ENCODE measurements around the gene LIPT2. TPM values are rescaled to one million over a fixed set of nuclear protein-coding genes. Genes with fewer than 3 reads are reported as not detected.

LIPT2 gene
- total RNA-seq, 1 experiment from 2014 or later: 5.8 TPM

DNA sequence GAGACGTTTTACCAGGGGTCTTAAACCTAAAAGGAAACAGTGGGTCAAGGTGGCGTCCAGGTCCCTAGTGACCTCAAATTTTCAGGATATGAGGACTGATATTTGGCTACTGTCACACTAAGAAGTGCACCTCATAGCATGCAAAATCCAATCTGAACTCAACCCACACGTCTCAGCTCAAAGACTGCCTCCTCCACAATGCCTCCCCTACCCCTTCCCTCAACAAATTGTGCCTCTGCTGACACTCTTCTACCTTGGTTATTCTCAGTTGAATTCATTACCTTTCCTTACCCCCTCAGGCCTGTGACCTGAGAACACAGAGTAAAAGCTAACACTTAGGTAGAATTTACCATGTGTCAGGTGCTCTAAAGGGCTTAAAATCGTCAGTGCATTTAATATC, 12.4 kb upstream of the LIPT2 start:
- Histone ChIP-seq H3K4me1 (replicated peaks; ENCODE audit: insufficient read depth) (no peaks in the 10 kb centered on the region), H3F3A (ENCODE audit: insufficient read depth, low read depth) (no peaks in the 10 kb centered on the region), H3K27me3 (ENCODE audit: insufficient read depth, low read depth) (no peaks in the 10 kb centered on the region), H3K79me2 (ENCODE audit: low read depth) (no peaks in the 10 kb centered on the region), H3K9me2 (ENCODE audit: insufficient read depth) (no peaks in the 10 kb centered on the region), H3K4me2 (no peak overlapping the region), H3K36me3 (ENCODE audit: low read depth) (no peaks in the 10 kb centered on the region), H3K9me3 (ENCODE audit: insufficient read depth, low read depth) (peaks cover 14% of the 10 kb centered on the region), H3K27ac (no peak overlapping the region), H4K20me1 (ENCODE audit: insufficient read depth) (no peaks in the 10 kb centered on the region), H2AFZ (no peak overlapping the region), H3K4me3 (no peak overlapping the region)
- TF ChIP-seq EZH2 (IDR thresholded peaks at IDR 0.05; ENCODE audit: low read depth) (no peak), CTCF (conservative IDR thresholded peaks at IDR 0.05) (no peak)
- POLR2A ChIA-PET (ENCODE audit: unreplicated experiment): interaction anchor here (0.7 kb wide), 1 partner anchor 65 kb away, joined by 3 read pairs; no protein-coding TSS in a partner anchor
- BruUV-seq (replicated peaks): no TSS peak
- CTCF ChIA-PET: no interaction called here
- intact Hi-C loops (cut with micrococcal nuclease; ENCODE audit: unreplicated experiment): no loop called here
- no peak for DNase-seq

- ChIA-PET CTCF (no interaction called here), POLR2A (ENCODE audit: unreplicated experiment) (no interaction called here)
- intact Hi-C loops (cut with micrococcal nuclease; ENCODE audit: unreplicated experiment): no loop called here
- Histone ChIP-seq H2AFZ (no peak overlapping the region), H3K9me3 (ENCODE audit: insufficient read depth, low read depth) (peaks cover 20% of the 10 kb centered on the region), H3K4me2 (no peak overlapping the region), H3K36me3 (ENCODE audit: low read depth) (no peaks in the 10 kb centered on the region), H3K27me3 (ENCODE audit: insufficient read depth, low read depth) (no peaks in the 10 kb centered on the region), H3F3A (ENCODE audit: insufficient read depth, low read depth) (no peaks in the 10 kb centered on the region), H3K9me2 (ENCODE audit: insufficient read depth) (no peaks in the 10 kb centered on the region), H3K4me3 (no peak overlapping the region), H4K20me1 (ENCODE audit: insufficient read depth) (no peaks in the 10 kb centered on the region), H3K27ac (no peak overlapping the region), H3K4me1 (replicated peaks; ENCODE audit: insufficient read depth) (no peaks in the 10 kb centered on the region), H3K79me2 (ENCODE audit: low read depth) (no peaks in the 10 kb centered on the region)
- no peak for DNase-seq
- TF ChIP-seq EZH2 (IDR thresholded peaks at IDR 0.05; ENCODE audit: low read depth): no peak
- TF ChIP-seq CTCF (conservative IDR thresholded peaks at IDR 0.05): no peak
- no TSS peak for BruUV-seq (replicated peaks)
Observed at GRCh38 chr11:74504100-74504691, 10.7 kb upstream of the LIPT2 start.

GRCh38 chr11:74494916-74495315, 1.4 kb upstream of the LIPT2 start:
- Histone ChIP-seq H2AFZ (no peak overlapping the region), H3K4me3 (no peak overlapping the region), H4K20me1 (ENCODE audit: insufficient read depth) (no peaks in the 10 kb centered on the region), H3K9me2 (ENCODE audit: insufficient read depth) (no peaks in the 10 kb centered on the region), H3K9me3 (ENCODE audit: insufficient read depth, low read depth) (peaks cover 17% of the 10 kb centered on the region), H3K27me3 (ENCODE audit: insufficient read depth, low read depth) (no peaks in the 10 kb centered on the region), H3K4me1 (replicated peaks; ENCODE audit: insufficient read depth) (peaks cover 23% of the 10 kb centered on the region), H3K36me3 (ENCODE audit: low read depth) (peaks cover 4% of the 10 kb centered on the region; the same call in 1 of the 2 replicates), H3K79me2 (ENCODE audit: low read depth) (no peaks in the 10 kb centered on the region), H3F3A (ENCODE audit: insufficient read depth, low read depth) (peaks cover 27% of the 10 kb centered on the region), H3K4me2 (peak overlapping the region; percentile 94), H3K27ac (no peak overlapping the region)
- intact Hi-C loops (cut with micrococcal nuclease; ENCODE audit: unreplicated experiment): no loop called here
- no peak for DNase-seq
- POLR2A ChIA-PET (ENCODE audit: unreplicated experiment): interaction anchor here (0.6 to 0.7 kb wide), 3 partner anchors 30 to 1536 kb away, joined by 3 to 6 read pairs (median 5); no protein-coding TSS in a partner anchor
- CTCF ChIA-PET: interaction anchor here (1.4 kb wide), 1 partner anchor 45 kb away, joined by 3 read pairs; no protein-coding TSS in a partner anchor
- BruUV-seq (replicated peaks): no TSS peak
- no peak for TF ChIP-seq CTCF (conservative IDR thresholded peaks at IDR 0.05)
- TF ChIP-seq EZH2 (IDR thresholded peaks at IDR 0.05; ENCODE audit: low read depth): no peak
